HUES64 (cell line): Measurements from ENCODE around the gene SLC39A11.

ENCODE experiments used
- H3K27ac ChIP-seq: 2 replicates; pipeline ENCODE4 v1.7.0; 2013; ENCODE audit warnings: low read depth, low read length, inconsistent platforms
- H3K27me3 ChIP-seq: 2 replicates; pipeline ENCODE4 v1.6.1; 2013; ENCODE audit warnings: mild to moderate bottlenecking, low read length; ENCODE audit not compliant: insufficient read depth
- H3K36me3 ChIP-seq: 2 replicates; pipeline ENCODE4 v1.6.1; 2013; ENCODE audit warnings: mild to moderate bottlenecking, low read length; ENCODE audit not compliant: insufficient read depth
- H3K4me1 ChIP-seq: 2 replicates; pipeline ENCODE4 v1.6.1; 2013; ENCODE audit warnings: mild to moderate bottlenecking, low read length, moderate library complexity; ENCODE audit not compliant: insufficient read depth
- H3K4me3 ChIP-seq: 2 replicates; pipeline ENCODE4 v1.5.1; 2013; ENCODE audit warnings: mild to moderate bottlenecking, low read length, moderate library complexity
- H3K9ac ChIP-seq: 2 replicates; pipeline ENCODE4 v1.6.1; 2013; ENCODE audit warnings: mild to moderate bottlenecking, low read depth, low read length
- H3K9me3 ChIP-seq: 2 replicates; pipeline ENCODE4 v1.6.1; 2013; ENCODE audit warnings: low read depth, low read length; ENCODE audit not compliant: insufficient read depth
- WGBS: fragments of 150-250, 120-280 bp; methylation state at CpG from one replicate; pipeline ENCODE4 v1.1.7; 2013; ENCODE audit warnings: missing lambda C conversion rate; 5-methylcytosine and 5-hydroxymethylcytosine counted together

SLC39A11 gene

DNA sequence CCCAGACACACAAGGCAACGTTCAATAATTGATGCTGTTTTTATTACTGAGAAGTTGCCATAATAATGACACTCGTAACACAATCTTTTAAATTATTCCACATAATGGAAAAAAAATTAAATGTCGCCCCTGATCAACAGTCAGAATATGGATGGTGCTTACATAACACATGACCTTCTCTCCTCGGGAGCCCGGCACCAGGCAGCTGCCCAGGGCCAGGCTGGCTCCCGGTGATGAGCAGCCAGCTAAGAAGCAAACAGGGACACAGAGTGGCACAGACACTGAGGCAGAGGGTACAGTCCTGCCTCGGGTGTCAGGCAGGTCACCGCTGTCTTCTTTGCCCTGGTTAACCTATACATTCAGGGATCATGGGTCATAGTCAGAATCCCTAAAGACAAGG lies 137.9 kb downstream of the SLC39A11 start:
- Histone ChIP-seq H3K9me3 (no peaks in the 10 kb centered on the region), H3K36me3 (no peaks in the 10 kb centered on the region), H3K4me1 (peaks cover 19% of the 10 kb centered on the region), H3K9ac (no peak overlapping the region), H3K27ac (no peak overlapping the region), H3K4me3 (no peak overlapping the region), H3K27me3 (no peaks in the 10 kb centered on the region)
- WGBS: 94% methylated on average over 8 of the region's 8 CpGs

DNA sequence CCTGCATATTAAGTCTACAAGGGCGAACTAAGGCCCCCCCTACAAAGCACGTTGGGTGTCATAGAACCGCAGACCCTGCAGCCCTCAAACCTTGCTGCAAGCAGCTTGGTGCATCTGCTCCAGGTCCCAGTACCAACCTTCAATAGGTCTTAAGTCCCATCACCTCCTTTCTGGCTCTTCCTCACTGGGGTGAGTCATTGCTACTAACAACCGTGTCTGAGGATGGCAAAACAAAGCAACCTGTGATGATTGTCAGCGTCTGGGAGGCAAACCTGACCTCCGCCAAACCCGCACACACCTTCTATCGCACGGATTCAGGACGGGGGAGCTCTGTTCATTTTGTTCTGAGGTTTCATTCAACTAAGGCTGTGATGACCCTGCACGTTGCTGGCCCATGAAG lies 138.9 kb downstream of the SLC39A11 start:
- H3K27ac ChIP-seq: no peak overlapping the region
- H3K9ac ChIP-seq: no peak overlapping the region
- H3K36me3 ChIP-seq: no peaks in the 10 kb centered on the region
- no peak overlapping the region for H3K4me3 ChIP-seq
- no peaks in the 10 kb centered on the region for H3K27me3 ChIP-seq
- peaks cover 19% of the 10 kb centered on the region for H3K4me1 ChIP-seq
- H3K9me3 ChIP-seq: no peaks in the 10 kb centered on the region
- 89% methylated on average over 11 of the region's 11 CpGs for whole genome bisulfite sequencing

DNA sequence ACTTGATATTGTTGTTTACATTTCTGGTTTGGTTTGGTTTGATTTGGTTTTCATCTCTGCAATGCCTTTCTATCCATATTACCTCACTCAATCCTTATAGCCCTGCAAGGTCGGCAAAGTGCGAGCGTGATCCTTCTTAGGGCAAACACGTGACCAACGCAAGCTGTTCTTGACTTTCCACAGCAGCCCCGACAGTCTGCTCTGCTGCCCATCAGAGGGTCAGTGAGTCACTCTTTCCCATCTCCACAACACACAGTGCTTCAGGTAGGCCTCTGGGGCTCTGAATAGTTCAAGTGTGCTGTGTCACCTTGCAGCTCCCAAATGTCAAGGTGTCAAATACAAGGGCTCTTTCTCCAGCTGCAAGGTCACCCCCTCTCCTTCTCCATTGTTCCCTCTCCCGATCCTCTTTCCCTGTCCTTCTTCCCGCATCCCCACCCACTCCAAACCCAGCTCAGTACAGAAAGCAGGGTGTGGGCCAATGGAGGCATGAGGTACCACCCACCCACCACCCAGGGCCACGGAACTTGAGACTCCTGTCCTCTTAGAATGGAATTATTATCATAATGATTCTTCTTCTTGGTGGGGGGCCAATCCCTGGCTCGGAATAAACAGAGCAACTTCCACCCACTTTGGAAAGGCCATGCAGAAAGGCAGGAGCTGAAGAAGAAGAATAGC lies 139.7 kb downstream of the SLC39A11 start:
- Histone ChIP-seq H3K4me3 (no peak overlapping the region), H3K9me3 (no peaks in the 10 kb centered on the region), H3K36me3 (no peaks in the 10 kb centered on the region), H3K4me1 (peaks cover 19% of the 10 kb centered on the region), H3K27ac (no peak overlapping the region), H3K9ac (no peak overlapping the region), H3K27me3 (no peaks in the 10 kb centered on the region)
- 80% methylated on average over 8 of the region's 10 CpGs for WGBS

DNA sequence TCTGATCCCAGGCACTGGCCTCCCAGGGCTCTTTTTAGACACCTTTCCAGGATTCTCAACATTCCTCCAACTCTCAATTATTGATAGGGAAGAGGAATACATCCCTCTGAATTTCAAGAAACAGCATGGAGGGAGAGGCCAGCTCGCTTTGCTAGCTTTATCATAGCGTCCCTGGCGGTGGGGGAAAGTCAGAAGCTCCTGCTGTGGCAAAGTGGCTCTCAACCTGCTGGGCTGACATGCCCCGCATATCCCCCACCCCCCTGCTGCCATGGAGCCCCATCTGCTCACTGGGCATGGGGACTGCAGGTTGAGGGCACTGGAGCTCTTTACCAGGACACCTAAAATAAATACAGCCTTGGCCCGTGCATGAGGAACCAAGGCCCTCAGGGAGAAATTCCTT lies 140.3 kb downstream of the SLC39A11 start:
- no peak overlapping the region for H3K4me3 ChIP-seq
- H3K36me3 ChIP-seq: no peaks in the 10 kb centered on the region
- H3K27me3 ChIP-seq: no peaks in the 10 kb centered on the region
- H3K9ac ChIP-seq: no peak overlapping the region
- H3K27ac ChIP-seq: no peak overlapping the region
- no peaks in the 10 kb centered on the region for H3K9me3 ChIP-seq
- peaks cover 19% of the 10 kb centered on the region for H3K4me1 ChIP-seq
- 38% methylated on average over 4 of the region's 5 CpGs for WGBS

DNA sequence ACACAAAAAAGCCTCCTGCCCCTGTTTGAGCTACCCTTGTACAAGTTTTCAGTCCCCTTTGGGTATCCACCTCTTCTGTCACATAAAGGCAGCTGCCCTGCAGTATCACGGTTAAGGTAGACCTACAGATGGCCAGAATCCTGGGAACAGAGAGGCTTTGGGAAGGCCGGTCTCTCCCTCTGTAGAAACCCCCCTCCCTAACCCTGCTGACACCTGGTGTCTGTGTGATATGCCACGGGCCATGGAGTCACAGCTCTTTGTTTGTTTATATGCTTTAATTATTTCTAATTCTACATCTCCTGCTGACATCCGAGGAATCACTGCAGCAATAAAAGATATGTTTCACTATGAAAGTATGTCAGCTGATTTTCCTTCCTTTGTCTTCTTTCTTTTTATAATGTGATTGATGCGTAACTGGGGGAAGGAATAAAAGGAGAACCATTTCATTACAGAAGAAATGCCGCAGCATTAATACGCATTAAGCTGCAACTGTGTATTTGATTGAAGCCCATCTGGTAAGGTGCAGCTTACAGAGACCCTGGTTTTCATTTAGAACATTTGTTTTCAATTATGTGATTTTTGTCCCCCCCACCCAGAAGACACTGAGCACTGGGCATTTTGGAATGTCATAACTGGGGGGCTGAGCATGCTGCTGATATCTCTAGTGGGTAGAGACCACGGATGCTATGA lies 142.1 kb downstream of the SLC39A11 start:
- Histone ChIP-seq H3K4me1 (peaks cover 19% of the 10 kb centered on the region), H3K36me3 (no peaks in the 10 kb centered on the region), H3K27ac (no peak overlapping the region), H3K9me3 (no peaks in the 10 kb centered on the region), H3K4me3 (no peak overlapping the region), H3K9ac (no peak overlapping the region), H3K27me3 (no peaks in the 10 kb centered on the region)
- 95% methylated on average over 7 of the region's 8 CpGs for WGBS

DNA sequence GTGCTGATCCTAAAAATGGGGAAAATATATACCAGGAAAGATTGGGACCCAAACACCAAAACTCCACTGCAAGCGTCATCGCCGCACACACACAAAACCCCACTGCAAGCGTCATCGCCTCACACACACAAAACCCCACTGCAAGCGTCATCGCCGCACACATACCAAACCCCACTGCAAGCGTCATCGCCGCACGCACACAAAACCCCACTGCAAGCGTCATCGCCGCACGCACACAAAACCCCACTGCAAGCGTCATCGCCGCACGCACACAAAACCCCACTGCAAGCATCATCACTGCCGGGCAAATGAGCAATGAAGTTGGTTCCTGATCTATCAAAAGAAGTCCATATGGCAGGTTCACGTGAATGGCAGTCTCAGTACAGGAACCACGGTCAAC lies 144.4 kb downstream of the SLC39A11 start:
- no peaks in the 10 kb centered on the region for H3K36me3 ChIP-seq
- 97% methylated on average over 23 of the region's 23 CpGs for WGBS
- no peak overlapping the region for H3K27ac ChIP-seq
- H3K4me1 ChIP-seq: peaks cover 15% of the 10 kb centered on the region
- no peak overlapping the region for H3K4me3 ChIP-seq
- no peak overlapping the region for H3K9ac ChIP-seq
- H3K27me3 ChIP-seq: no peaks in the 10 kb centered on the region
- no peaks in the 10 kb centered on the region for H3K9me3 ChIP-seq

DNA sequence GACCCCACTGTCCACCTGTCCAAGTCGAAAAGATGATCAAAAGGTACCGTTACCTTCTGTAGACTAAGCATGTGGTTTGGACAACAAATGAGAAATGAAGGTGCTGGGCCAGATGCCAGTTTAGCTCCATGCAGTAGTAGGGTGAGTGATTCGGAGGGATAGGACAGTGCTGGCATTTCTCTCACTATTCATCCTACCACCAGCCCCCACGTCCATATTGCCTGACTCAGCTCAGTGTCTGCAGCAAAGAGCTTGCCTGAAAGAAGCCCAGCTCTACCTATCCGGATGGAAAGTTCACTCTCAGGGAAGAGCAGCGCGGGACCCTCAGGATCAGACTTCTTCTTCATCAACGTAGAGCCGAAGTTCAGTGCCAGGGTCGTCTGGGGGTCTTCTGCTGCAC lies 145.0 kb downstream of the SLC39A11 start:
- Histone ChIP-seq H3K9me3 (no peaks in the 10 kb centered on the region), H3K4me1 (peaks cover 8% of the 10 kb centered on the region), H3K36me3 (no peaks in the 10 kb centered on the region), H3K27me3 (no peaks in the 10 kb centered on the region), H3K27ac (no peak overlapping the region), H3K9ac (no peak overlapping the region), H3K4me3 (no peak overlapping the region)
- 95% methylated on average over 10 of the region's 10 CpGs for WGBS

DNA sequence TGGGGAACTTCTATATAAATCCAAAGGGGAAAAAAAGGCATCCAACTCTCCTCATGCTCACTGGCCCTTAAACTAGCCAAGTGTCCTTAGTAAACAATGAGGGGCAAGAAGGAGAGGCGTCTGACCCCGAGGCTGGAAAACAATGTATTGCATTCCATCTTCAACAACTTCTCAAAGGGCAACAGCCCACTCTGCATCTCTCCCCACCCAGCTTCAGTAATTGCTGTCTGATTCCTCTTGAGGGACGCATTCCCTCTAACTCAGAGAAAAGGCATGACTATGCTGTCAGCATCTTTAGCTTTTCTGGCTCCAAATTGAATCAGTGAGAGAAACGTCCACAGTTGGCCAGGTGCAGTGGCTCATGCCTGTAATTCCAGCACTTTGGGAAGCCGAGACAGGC lies 145.8 kb downstream of the SLC39A11 start:
- Histone ChIP-seq H3K27ac (no peak overlapping the region), H3K4me1 (peaks cover 1% of the 10 kb centered on the region; the same call in 1 of the 2 replicates), H3K9ac (no peak overlapping the region), H3K36me3 (no peaks in the 10 kb centered on the region), H3K9me3 (no peaks in the 10 kb centered on the region), H3K27me3 (no peaks in the 10 kb centered on the region), H3K4me3 (no peak overlapping the region)
- WGBS: 86% methylated on average over 5 of the region's 5 CpGs

DNA sequence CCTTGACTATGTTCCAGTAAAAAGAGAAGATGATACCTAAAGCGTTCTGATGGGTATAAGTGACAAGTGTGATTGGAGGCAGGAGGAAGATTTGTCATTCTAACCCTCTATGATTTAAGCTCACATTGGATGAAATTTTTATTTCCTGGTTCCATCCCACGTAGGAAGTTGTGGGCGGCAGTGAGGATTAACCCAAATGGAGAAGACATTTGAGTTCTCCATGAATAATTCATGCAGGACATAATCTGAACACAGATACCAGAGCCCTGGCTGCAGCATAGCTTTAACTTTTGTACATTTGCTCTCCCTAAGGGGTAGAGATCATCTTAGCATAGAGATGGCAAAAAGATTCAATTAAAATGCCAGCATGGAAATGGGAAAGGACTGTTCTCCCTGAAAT lies 146.3 kb downstream of the SLC39A11 start:
- H3K4me3 ChIP-seq: no peak overlapping the region
- 91% methylated on average over 3 of the region's 3 CpGs for WGBS

DNA sequence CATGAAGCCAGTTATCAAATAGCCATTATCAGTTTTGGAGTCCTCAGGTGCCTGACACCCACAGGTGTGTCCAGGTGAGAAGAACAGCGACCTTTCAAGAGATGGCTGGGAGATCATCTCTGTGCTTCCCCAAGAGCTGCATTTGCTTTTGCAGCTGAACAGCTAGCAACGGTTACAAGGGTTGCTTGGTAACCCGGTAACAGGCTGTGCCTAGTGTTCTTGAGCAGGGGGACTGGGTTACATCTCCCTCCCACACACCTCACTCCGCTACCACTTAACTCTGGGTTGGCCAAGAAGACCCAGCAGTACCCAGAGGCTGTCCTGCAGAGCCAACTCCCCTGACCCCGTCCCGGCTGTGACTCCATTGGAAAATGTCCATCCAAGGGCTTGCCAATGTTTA lies 147.0 kb downstream of the SLC39A11 start:
- no peaks in the 10 kb centered on the region for H3K27me3 ChIP-seq
- 90% methylated on average over 6 of the region's 6 CpGs for WGBS
- H3K9ac ChIP-seq: no peak overlapping the region
- H3K4me1 ChIP-seq: no peaks in the 10 kb centered on the region
- H3K27ac ChIP-seq: no peak overlapping the region
- H3K36me3 ChIP-seq: no peaks in the 10 kb centered on the region
- H3K9me3 ChIP-seq: no peaks in the 10 kb centered on the region
- H3K4me3 ChIP-seq: no peak overlapping the region

More for the DNA sequence above, 146.3 kb downstream of the SLC39A11 start:
- Histone ChIP-seq H3K27ac (no peak overlapping the region), H3K9ac (no peak overlapping the region), H3K27me3 (no peaks in the 10 kb centered on the region), H3K4me1 (no peaks in the 10 kb centered on the region), H3K36me3 (no peaks in the 10 kb centered on the region), H3K9me3 (no peaks in the 10 kb centered on the region)

DNA sequence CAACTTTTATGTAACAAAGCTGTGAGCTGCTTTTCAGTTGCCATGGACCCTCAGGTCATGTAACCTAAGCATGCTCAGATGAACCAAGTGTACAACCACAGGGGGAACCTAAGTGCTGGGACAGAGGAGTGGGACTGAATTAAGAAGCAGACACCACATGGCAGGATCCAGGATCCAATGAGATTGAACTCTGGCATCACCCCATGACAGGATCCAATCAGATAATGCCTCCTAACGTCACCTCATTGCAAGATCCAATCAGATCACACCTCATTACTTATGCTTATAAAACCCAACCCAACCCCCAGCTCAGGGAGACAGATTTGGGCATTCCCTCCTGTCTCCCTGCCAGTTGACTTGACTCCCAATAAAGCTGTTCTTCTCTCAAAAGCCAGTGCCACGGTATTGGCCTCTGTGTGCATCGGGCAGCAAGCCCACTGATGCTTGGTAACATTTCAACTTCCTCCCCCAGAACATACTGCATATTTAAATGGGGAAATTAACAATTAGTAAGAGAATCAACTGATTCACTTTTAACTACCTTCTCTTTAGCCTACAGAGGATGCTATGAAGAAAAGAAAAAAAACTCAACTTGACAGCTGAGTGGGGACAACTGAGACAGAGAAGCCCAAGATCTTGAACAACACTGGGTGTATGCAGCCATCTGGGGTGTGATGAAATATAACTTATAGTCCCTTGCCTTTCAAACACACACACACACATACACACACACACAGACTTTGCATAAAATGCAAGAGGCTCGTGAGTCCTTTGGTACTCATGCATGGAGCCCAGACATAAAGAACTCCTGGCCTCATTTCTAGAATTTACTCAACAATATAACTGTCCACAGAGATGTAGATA lies 148.4 kb downstream of the SLC39A11 start:
- no peaks in the 10 kb centered on the region for H3K36me3 ChIP-seq

More for the DNA sequence above, 148.4 kb downstream of the SLC39A11 start:
- no peak overlapping the region for H3K27ac ChIP-seq
- H3K27me3 ChIP-seq: no peaks in the 10 kb centered on the region
- no peak overlapping the region for H3K9ac ChIP-seq
- no peaks in the 10 kb centered on the region for H3K9me3 ChIP-seq
- WGBS: 95% methylated on average over 4 of the region's 4 CpGs
- H3K4me1 ChIP-seq: no peaks in the 10 kb centered on the region
- no peak overlapping the region for H3K4me3 ChIP-seq
